GM19455 (cell line): ENCODE data around the gene UBE2J2.

Source experiments
- ATAC-seq: cut with Tn5 transposase; IDR thresholded peaks from one replicate; pipeline ENCODE4 v1.9.1; 2021; ENCODE audit not compliant: unreplicated experiment

UBE2J2 gene

DNA sequence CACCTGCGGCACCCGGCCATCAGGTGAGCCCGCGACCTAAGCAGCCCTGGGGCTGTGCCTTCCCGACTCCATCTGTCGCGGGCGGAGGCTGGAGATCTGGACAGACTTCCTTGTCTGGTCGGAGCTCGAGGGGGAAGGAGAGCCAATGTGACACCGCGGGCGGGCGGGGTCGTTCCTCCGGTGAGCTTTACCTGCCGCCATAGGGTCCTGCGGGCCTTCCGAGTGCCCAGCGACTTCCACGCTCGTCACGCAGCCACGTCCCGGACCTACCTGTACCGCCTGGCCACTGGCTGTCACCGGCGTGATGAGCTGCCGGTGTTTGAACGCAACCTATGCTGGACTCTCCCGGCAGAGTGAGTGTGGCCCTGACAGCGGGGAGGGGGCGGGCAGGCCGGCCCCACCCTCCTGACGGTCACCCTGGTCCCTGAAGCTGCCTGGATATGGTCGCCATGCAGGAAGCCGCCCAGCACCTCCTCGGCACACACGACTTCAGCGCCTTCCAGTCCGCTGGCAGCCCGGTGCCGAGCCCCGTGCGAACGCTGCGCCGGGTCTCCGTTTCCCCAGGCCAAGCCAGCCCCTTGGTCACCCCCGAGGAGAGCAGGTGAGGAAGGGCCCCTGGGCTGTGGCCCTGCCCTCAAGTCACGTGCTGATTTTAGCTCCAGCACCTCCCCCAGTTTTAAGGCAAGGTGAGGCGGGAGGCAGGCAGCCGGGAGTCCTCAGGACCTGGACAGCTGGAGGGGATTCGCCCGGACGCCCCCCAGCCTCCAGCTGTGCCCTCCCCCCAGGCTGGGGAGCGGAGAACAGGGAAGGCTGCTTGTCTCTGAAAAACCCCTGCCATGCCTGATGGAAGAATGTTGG lies 35.8 kb upstream of the UBE2J2 start:
- ATAC-seq = no peak

DNA sequence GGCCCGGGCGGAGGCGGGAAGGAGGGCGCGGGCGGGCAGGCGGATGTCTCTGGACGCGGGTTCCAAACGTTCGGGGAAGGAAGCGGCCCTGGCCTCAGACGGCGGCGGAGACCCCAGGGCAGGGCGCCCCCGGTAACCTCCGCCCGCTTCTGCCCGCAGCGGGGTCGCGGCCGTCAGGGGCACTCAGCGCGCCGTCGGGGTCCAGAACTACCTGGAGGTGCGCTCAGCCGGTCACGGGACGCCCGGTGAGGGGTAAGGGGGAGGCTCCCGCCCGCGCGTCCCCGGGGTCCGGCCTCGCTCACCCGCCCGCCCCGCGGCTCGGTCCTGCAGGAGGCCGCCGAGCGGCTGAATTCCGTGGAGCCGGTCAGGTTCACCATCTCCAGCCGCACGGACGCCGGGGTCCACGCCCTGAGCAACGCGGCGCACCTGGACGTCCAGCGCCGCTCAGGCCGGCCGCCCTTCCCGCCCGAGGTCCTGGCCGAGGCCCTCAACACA lies 35.1 kb upstream of the UBE2J2 start:
- ATAC-seq = peak; percentile 3

DNA sequence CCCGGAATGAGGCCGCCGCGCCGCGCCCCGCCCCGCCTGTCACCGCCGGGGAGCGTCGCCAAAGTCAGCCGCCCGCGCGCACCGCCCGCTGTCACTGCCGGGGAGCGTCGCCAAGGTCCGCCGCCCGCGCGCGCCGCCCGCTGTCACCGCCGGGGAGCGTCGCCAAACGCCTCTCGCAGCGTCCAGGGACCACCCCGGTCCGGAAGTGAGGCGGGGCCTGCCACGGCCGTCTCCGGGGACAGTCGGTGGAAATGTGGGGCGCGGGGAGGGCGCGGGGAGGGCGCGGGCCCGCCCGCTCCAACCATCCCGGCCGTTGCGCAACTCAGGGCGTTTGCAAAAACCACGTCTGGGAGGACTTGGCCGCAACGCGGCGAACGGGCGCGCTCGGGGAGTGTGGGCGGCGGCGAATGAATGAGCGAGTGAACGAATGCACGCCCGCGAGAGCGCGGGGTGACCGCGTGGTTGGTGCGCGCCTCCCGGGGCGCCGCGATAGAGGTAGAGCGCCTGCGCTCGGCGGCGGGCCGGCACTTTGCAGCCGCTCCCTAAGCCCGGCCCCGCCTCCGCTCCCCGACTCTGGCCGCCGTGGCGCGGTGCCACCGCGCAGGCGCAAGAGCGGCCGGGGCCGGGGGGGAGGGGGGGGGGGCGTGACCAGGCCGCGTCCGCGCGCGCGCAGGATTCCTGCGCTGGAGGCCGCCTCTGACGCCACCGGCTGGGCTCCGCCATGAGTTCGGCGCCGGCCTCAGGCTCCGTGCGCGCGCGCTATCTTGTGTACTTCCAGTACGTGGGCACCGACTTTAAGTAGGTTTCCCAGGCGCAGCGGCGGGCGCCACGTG lies 34.5 kb upstream of the UBE2J2 start, which contains the start of the genes ACAP3 and PUSL1:
TSS of gene ACAP3 (minus strand) at position 8 of the 833 bp plus-strand sequence. CDS start 115 bp downstream, outside the sequence.
TSS of gene PUSL1 (plus strand) at position 675 of the 833 bp plus-strand sequence. CDS start at position 722, 47 bp downstream.
- peak; percentile 55 for ATAC-seq

DNA sequence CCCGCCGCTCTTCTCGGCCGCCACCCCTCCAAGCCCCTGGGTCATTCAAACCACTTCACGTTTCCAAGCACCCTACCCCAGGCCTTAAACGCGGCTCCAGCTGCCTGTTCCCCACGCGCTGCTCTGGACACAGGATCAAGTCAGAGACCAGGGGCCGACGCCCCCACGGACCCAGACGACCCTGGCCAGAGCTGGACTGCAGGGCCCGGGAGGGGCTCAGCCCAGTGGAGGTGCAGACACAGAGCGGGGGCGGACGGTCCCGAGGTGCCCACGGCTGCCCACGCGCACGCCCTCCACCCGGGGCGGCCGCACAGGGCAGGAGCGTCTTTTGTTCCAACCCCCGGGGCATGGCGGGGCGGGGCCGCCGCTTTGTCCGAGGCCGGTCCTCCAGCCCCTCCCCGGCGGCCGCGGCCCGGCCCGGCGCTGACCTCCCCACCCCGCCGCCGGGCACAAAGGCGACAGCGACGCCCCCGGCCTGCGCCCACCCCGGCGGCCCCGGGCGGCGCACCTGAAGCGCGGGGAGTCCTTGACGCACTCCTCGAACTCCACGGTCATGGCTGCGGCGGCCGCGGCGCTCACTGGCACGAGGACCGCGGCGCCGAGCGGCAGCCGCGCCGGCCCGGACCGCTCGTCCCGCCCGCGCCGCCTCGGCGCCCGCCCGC lies 33.7 kb upstream of the UBE2J2 start:
- ATAC-seq = peak; percentile 4

DNA sequence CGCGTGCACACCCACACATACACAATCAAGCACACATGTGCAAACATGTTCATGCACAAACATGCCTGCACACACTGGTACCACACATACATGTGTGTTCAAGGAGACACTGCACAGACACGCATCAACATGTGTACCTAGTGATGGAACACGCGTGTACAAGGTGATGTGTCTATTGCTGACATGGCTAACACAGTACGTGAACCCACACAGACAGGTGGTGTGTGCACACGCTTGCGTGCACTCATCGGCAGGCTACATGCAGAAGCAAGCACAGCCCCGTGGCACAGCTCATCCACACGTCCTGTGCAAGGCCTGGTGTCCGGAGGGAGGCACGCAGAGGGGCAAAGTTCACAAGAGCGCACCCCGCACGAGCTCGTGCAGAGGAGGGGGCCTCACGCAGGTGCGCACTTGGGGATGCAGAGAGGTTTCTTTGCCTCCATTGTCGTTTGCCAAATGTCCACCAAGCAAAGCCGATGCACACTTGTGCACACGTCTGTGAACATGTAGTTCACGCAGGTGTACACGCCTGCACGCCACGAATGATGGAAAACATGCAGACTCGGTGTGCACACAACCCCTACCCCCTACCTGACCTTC lies 33.1 kb upstream of the UBE2J2 start:
- ATAC-seq = no peak

DNA sequence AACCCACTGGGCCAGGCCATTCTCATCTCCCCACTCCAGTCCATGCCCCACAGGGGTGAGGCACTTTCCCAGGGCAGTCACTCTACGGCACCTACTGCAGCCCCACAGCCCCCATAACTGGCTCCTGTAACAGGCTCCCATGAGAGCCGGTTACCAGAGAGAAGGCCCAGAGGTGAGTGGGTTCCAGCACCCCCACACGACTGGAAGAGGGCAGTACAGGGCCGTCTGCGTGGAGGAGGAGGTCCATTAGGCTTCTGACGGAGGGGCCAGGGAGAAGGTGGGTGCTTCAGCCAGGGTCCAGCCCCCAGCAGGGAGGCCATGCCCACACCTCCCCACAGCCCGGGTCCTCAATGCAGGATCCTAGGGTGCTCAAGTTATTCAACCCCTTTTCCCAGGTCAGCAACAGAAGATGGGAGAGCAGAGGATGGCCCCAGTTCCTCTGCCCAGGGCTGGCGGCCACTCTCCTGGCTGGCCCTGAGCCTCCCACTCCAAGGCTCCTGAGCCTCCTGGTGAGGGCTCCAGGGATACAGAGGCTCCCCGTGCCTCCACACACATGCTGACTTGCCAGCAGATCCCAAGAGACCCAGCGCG lies 32.5 kb upstream of the UBE2J2 start:
- no peak for ATAC-seq

DNA sequence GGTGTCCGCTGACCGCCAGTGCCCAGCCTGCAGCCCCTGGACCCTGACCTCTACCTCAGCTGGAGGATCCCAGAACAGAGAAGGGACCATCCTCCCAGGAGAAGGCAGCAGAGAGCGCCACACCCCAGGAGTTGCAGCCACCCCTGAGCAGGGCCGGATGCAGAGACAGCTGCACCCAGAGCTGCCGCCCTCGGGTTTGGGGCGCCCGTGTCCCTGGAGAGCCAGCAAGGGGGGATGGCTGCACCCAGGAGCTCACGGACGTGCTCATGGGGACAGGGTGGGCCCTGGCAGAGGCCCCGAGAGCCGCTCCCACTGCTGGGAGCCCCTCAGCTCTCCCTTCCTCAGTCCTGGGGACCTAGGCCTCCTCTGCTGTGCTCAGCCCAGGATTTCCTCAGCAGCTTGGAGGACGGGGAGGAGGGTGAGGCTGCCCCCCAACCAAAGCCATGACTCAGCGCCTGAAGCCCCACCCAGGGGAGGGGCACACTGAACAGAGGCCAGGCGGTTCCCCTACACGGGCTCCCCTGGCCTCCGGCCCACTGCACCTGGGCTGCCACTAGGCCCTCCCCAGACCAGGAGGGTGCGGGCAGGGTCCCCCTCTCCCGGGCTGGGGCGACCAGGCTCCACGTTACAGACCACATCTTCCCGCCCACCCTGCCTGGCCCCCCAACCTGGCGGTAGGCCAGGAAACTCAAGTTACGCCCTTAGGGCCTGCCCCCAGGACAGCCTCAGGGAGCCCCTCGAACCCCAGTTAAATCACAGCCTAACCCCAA lies 31.8 kb upstream of the UBE2J2 start:
- ATAC-seq = no peak

DNA sequence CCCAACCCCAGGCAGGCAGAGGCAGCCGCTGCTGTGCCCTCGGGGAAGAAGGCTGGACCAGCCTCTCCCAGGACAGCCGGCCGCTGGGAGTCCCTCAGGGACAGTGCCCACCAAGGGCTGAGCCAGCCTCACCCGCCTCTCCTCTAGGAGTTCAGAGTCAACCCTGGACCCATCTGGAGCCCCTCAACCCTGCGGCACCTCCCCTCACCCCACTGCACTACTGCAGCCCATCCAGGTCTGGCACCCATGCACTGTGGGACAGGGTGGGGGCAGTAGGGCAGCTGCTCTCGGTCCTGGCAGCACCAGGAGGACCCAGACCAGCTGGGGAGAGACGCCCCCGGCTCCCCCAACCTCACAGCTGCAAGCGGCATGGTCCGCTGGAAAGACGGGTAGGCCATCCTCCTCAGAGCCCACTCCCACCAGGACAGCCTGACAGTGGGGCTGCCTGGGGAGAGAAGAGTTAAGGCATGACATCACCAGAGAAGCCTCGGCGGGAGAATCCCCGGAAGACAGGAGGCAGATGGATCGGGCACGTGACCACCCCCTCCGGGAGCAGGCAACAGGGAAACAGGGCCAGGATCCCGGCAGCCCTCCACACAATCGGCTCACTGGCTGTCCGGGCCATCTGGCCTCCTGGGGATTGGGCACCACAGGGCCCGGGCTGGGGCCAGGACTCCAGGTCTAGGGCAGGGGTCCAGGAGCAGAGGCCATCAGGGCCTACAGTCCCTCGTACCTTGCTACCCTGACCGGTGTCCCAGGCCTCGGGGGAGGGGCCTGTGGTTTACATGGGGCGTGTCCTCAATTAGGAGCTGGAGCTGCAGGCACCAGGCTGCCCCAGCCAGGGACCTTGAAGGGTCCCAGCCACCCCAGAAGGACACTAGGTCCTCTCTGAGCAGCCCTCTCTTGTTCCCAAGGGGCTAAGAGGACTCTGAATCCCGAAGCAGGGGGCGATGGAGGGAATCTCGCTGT lies 31.0 kb upstream of the UBE2J2 start:
- no peak for ATAC-seq

DNA sequence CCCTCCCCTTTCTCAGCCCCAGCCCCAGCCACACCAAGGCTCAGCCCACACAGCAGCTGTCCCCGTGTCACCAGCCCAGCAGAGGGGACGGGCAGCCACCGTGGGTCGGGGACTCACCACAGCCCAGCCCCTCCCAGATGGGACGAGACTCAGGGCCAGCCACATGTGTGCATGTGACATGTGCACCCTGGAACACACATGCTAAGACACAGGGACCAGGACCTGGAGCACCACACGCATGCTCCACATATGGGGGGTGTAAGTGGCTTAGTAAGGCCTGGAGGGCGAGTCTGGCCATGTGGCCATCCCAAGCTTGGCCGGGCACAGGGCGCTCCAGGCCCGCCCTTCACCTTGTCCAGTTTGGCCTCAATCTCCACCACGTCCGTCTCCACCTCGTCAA lies 30.1 kb upstream of the UBE2J2 start:
- ATAC-seq = no peak

DNA sequence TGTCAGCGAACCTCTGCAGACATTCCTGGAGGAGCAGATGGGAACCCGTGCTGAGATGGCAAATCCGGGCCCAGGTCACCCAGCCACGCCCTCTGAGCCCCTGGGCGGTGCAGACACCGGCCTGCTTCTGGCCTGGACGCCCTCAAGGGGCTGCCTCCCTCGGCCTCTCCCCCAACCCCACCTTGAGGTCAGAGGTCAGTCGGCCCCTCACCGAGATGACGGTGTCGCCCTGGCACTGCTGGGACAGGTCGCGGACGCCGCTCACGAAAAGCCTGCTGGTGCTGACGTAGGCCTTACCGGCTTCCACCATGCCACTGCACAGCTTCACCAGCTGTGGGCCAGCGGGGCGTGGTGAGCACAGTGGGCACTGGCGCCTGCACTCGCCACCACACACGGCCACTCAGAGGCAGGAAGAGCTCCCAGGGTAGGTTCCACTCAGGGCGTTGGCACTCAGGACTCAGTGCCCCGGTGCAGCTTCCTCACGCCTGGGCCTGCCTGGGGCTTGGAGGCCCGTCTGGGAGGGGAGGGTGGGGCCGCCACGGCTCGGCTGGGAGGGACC lies 29.4 kb upstream of the UBE2J2 start:
- no peak for ATAC-seq

DNA sequence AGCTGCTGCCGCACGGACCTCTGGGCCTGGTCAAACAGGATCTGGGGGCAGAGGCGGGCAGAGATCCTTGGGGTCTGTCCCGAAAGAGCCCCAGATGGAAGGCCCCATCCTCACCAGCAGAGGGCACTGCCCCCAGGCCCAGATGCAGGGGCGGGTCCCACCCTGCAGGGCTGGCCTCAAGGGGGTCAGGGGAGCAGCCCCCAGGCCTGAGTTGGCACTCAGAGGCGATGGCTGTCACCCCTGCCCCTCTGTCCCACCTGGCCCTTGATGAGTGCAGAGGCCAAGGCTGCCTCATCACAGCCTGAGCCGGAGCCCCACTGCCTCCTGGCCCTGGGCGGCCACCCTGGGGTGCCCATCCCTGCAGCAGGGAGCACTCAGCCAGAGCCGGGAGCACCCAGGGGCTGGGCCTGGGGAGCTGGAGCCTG lies 28.4 kb upstream of the UBE2J2 start:
- ATAC-seq = no peak

DNA sequence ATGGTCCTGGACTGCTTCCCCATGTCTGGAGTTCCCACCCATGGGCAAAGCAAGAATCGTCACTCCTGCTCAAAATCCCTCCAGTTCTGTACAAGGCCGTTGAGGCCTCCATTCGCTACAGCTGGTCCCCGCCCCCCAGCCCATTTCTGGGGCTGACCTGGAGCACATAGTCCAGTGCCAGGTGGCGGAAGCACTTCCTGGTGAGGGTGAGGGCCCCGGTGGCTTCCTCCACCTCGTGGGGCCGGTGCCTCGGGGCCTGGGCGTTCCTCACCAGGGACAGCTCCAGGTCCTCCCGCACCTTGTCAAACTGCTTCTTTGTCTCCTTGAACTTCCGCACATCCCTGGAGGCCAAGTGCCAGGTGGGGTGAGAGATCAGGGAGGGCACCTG lies 26.7 kb upstream of the UBE2J2 start:
- ATAC-seq = no peak

DNA sequence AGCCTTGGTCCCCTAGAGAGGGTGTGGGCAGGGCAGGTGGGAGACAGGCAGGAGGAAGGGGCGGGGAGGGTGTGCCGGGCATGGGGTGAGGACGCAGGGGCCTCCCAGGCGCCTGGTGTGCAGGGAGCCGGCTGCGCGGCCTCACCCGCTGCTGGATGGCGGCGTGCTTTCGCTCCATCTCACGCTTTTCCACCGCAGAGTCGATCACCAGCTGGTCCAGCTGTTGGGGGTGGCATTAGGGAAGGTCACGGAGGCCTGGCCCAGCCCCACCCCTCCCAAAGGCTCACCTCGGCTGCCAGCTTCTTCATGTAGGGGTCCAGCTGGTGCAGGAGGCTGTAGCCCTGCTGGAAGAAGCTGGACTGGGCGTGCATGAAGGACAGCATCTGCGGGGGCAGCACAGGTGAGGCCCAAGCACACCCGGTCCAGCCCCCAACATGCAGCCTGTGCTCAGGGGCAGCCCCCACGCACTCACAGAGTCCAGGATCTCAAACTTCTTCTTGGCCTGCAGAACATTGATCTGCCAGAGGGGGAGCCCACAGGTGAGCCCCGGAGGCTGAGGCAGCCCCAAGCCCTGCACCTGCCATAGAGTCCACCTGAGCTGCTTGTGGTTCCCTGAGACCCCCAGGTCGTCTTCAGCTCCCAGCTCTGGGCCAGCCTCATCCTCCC lies 26.2 kb upstream of the UBE2J2 start:
- ATAC-seq = no peak

DNA sequence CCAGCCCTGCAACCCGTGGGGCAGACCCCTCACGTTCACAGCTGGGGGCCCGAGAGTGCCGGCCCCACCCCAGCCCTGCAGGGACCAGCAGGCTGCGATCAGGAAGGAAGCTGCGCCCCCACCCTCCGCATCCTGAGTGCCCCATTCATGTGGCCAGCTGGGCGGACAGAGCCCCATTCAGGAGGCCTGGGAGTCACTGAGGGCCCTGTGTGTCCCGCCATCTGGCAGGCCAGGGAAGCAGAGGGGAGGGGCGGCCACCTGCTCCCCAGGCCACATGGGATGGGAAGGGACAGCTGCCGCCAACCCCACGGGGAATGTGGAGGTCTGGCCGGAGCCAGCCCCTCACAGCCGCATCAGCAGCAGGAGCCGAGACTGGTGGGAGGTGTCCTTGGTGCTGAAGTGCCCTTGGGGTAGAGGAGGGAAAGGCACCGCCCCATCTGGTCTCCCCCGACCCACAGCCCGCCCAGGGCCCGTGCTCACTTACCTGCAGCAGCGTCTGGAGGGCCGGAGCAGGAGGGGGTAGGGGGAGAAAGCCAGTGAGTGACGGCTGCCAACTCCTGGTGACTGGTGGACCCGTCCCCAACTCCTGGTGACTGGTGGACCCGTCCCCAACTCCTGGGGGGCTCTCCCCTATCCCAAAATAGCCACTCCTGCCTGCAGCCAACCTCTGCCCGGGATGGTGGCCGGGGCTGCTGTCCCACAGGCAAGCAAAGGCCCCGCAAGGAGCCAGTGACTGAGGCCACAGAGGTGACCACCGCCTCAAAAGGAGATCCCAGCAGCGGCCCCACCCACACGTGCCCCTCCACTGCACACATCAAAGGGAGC lies 25.4 kb upstream of the UBE2J2 start:
- no peak for ATAC-seq

DNA sequence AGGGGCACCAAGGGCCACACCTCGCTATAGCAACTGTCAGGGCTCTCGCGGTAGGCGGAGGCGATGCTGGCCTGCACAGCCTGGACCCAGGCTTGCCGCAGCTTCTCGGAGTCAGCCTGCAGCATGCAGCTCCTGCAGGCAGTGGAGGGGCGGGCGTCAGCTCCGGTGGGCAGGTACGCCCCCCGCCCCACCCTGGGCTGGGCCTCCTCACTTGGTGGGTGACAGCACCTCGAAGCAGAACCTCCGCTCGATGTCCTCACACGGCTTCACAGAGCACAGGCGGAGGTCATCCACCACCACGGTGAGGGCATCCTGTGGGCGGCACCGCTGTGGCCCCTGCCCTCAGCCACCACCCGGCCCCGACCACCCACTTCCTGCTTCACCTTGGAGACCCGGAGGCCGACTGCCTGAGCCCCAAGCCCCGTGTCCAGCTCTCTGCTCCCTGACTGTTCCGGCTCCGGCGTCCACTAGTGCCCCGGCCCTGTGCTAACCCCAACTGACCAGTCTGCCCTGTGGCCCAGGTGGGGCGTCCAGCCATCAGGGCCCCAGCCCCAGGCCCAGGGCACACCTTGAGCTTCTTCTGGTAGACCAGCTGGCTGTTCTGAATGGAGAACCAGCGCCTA lies 24.3 kb upstream of the UBE2J2 start:
- ATAC-seq = no peak
